BLaER1 treated with 17β-estradiol and CSF1 and Interleukin-3, amounts not matched to agents 10 nM and 100 nM (cell line): Measurements from ENCODE around the gene FARSB.

Source experiments
- H3K27ac ChIP-seq, 11 experiments: shearing (Covaris generic); formaldehyde crosslinking; 2 replicates each; pipeline ENCODE4 v1.8.1; 2022
- H3K27me3 ChIP-seq, 11 experiments: shearing (Covaris generic); formaldehyde crosslinking; 2 replicates each; pipeline ENCODE4 v1.8.1; 2022
- H3K36me3 ChIP-seq, 11 experiments: shearing (Covaris generic); formaldehyde crosslinking; 2 replicates each; pipeline ENCODE4 v1.8.1; 2022
- H3K4me1 ChIP-seq, 10 experiments: shearing (Covaris generic); formaldehyde crosslinking; 2 replicates each; pipeline ENCODE4 v1.8.1; 2022
- H3K4me2 ChIP-seq, 11 experiments: shearing (Covaris generic); formaldehyde crosslinking; 2 replicates each; pipeline ENCODE4 v1.8.1; 2022
- H3K4me3 ChIP-seq, 10 experiments: shearing (Covaris generic); formaldehyde crosslinking; 2 replicates each; pipeline ENCODE4 v1.8.1; 2022
- H3K9ac ChIP-seq, 11 experiments: shearing (Covaris generic); formaldehyde crosslinking; 2 replicates each; pipeline ENCODE4 v1.8.1; 2022
- H3K9me3 ChIP-seq, 11 experiments: shearing (Covaris generic); formaldehyde crosslinking; replicated peaks in 1 of 11; 2 replicates each; pipeline ENCODE4 v1.8.1; 2022
- H4K20me1 ChIP-seq, 11 experiments: shearing (Covaris generic); formaldehyde crosslinking; 2 replicates each; pipeline ENCODE4 v1.8.1; 2022
- Cebpa-rat ChIP-seq, 11 experiments: shearing (Covaris generic); IDR thresholded peaks; 2 replicates each; pipeline ENCODE4 v1.8.1; 2022

Gene FARSB

DNA sequence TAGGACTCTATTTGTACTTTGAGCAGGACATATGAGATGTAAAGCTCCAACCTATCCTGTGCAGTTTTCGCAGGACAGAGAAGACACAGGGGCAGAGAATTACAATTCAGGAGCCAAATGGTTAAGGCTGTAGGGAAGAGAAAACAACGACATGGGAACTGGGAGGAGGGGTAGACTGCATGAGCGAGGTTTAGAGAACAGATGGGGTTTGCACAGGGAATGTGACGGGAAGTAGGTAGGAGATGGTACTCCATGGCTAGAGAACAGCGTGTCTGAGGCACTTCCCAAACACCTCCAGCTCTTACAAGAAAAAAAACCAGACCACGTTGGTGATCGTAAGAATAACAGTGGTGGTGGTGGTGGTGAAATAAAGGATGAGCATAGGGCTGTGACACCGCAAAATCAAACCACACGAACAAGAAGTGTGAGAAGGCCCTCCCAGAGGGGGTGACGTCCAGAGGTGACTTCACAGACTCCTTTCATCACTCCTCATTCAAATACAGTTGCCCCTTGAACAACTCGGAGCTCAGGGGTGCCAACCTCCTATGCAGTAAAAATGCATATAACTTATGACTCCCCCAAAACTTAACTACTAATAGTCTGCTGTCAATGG, 92.7 kb downstream of the FARSB start:
- no peaks in the 10 kb centered on the region for H3K9me3 ChIP-seq
- peaks cover 5 to 35% (median 23%) of the 10 kb centered on the region in 11 experiments; a peak in 20 of 22 replicates for H3K36me3 ChIP-seq
- peaks cover 0 to 8% (median 0%) of the 10 kb centered on the region in 10 experiments; a peak in 2 of 20 replicates for H3K4me1 ChIP-seq
- no peak overlapping the region for H3K27ac ChIP-seq
- TF ChIP-seq Cebpa-rat (IDR thresholded peaks at IDR 0.05), result no peak
- H3K27me3 ChIP-seq, result no peaks in the 10 kb centered on the region
- no peak overlapping the region for H3K9ac ChIP-seq
- H4K20me1 ChIP-seq, result peaks cover 0 to 4% (median 0%) of the 10 kb centered on the region in 11 experiments; a peak in 1 of 22 replicates
- H3K4me3 ChIP-seq, result no peak overlapping the region
- no peak overlapping the region for H3K4me2 ChIP-seq

GRCh38 chr2:222561817-222562645, 93.9 kb downstream of the FARSB start:
- Histone ChIP-seq H3K27me3 (no peaks in the 10 kb centered on the region), H3K9me3 (no peaks in the 10 kb centered on the region), H3K36me3 (peaks cover 1 to 23% (median 13%) of the 10 kb centered on the region in 11 experiments; a peak in 18 of 22 replicates), H3K4me2 (no peak overlapping the region), H3K4me3 (no peak overlapping the region), H4K20me1 (peaks cover 0 to 4% (median 0%) of the 10 kb centered on the region in 11 experiments; a peak in 1 of 22 replicates), H3K27ac (no peak overlapping the region), H3K4me1 (peaks cover 0 to 8% (median 0%) of the 10 kb centered on the region in 10 experiments; a peak in 2 of 20 replicates), H3K9ac (no peak overlapping the region)
- no peak for TF ChIP-seq Cebpa-rat (IDR thresholded peaks at IDR 0.05)

DNA sequence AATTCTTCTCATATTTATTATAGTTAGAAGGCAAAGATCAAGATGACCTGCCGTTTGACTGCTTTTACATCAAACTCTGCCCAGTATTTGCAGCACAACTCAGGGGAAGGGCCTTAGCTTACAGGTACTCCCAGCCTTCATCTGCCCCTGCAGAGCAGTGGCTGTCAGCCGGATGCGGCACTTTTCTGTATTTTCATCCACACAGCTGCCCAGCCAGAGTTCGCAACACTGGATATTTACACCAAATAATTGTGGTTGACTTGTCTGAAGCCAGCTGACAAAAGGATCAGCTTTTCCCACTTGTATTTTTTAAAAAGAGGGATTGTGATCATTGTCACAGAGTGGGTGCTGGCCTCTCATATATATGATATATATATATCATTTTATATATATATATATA, 94.7 kb downstream of the FARSB start:
- TF ChIP-seq Cebpa-rat (IDR thresholded peaks at IDR 0.05), result no peak
- H3K4me2 ChIP-seq, result 0 out of 22 replicates have a peak overlapping the region, but pooled peaks of 1 of the 11 experiments have one; percentile 8

DNA sequence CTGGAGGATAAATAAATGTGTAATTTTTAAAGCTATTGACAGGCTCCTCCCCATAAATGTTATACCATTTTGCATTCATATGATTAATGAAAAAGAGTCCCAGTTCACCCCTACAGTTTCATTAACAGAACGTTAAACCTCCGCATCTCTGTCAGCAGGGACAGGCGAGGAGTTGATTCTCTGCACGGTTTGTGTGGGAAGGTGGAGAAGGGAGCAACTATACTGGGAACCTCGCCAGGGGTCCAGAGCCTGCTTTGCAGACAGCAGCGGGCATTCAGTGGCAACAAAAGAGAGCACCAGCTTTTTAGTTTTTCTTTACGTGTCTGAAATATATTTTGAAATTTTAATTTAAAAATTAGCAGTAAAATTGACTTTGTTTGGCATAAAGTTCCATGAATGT, 101.4 kb downstream of the FARSB start:
- no peak overlapping the region for H3K27ac ChIP-seq
- no peak for TF ChIP-seq Cebpa-rat (IDR thresholded peaks at IDR 0.05)
- no peak overlapping the region for H3K4me3 ChIP-seq
- no peaks in the 10 kb centered on the region for H3K27me3 ChIP-seq
- no peak overlapping the region for H3K9ac ChIP-seq
- no peaks in the 10 kb centered on the region for H3K4me1 ChIP-seq
- no peaks in the 10 kb centered on the region for H3K9me3 ChIP-seq
- no peak overlapping the region for H3K4me2 ChIP-seq
- H4K20me1 ChIP-seq, result no peaks in the 10 kb centered on the region
- no peaks in the 10 kb centered on the region for H3K36me3 ChIP-seq

More for the DNA sequence above, 94.7 kb downstream of the FARSB start:
- Histone ChIP-seq H3K9me3 (no peaks in the 10 kb centered on the region), H3K27ac (peak overlapping the region in 1 of 11 experiments; percentile 50; a peak in 2 of 22 replicates), H3K9ac (no peak overlapping the region), H3K36me3 (peaks cover 0 to 14% (median 4%) of the 10 kb centered on the region in 11 experiments; a peak in 9 of 22 replicates), H3K4me1 (peaks cover 0 to 8% (median 0%) of the 10 kb centered on the region in 10 experiments; a peak in 2 of 20 replicates), H3K4me3 (no peak overlapping the region), H4K20me1 (peaks cover 0 to 4% (median 0%) of the 10 kb centered on the region in 11 experiments; a peak in 1 of 22 replicates), H3K27me3 (no peaks in the 10 kb centered on the region)

GRCh38 chr2:222548992-222549391, 106.9 kb downstream of the FARSB start:
- no peaks in the 10 kb centered on the region for H4K20me1 ChIP-seq
- no peaks in the 10 kb centered on the region for H3K36me3 ChIP-seq
- no peak overlapping the region for H3K4me2 ChIP-seq
- no peak for TF ChIP-seq Cebpa-rat (IDR thresholded peaks at IDR 0.05)
- no peaks in the 10 kb centered on the region for H3K4me1 ChIP-seq
- H3K4me3 ChIP-seq, result no peak overlapping the region
- no peaks in the 10 kb centered on the region for H3K9me3 ChIP-seq
- H3K27me3 ChIP-seq, result no peaks in the 10 kb centered on the region
- no peak overlapping the region for H3K27ac ChIP-seq
- H3K9ac ChIP-seq, result no peak overlapping the region

DNA sequence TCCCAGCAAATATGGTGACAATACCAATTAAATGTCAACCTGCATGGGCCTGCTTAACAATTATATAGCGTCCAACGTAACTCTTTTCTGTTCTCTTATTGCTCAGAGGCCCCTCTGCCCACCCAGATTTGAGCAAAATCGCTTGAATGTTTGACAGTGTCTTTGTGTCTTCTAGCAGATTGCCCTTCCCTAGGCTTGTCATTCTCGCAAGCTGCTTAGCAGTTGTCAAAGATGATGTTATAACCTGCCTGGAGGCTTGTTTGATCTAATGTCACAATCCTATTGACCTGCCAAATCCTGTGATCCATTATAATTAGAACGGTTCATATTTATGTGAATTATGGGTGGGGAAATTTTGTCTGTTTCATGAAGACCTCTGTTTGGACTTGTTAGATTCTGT, 108.8 kb downstream of the FARSB start:
- Histone ChIP-seq H3K4me2 (no peak overlapping the region), H3K9ac (no peak overlapping the region), H3K27ac (no peak overlapping the region), H3K9me3 (no peaks in the 10 kb centered on the region), H3K4me3 (no peak overlapping the region), H3K36me3 (no peaks in the 10 kb centered on the region), H3K27me3 (no peaks in the 10 kb centered on the region), H3K4me1 (no peaks in the 10 kb centered on the region), H4K20me1 (no peaks in the 10 kb centered on the region)
- TF ChIP-seq Cebpa-rat (IDR thresholded peaks at IDR 0.05), result no peak

GRCh38 chr2:222545823-222546795, 109.8 kb downstream of the FARSB start:
- Histone ChIP-seq H3K4me2 (no peak overlapping the region), H4K20me1 (no peaks in the 10 kb centered on the region), H3K4me3 (no peak overlapping the region), H3K4me1 (no peaks in the 10 kb centered on the region), H3K9me3 (no peaks in the 10 kb centered on the region), H3K27me3 (no peaks in the 10 kb centered on the region), H3K36me3 (no peaks in the 10 kb centered on the region), H3K9ac (no peak overlapping the region), H3K27ac (no peak overlapping the region)
- no peak for TF ChIP-seq Cebpa-rat (IDR thresholded peaks at IDR 0.05)

- Histone ChIP-seq H3K36me3 (no peaks in the 10 kb centered on the region), H3K27ac (no peak overlapping the region), H3K27me3 (no peaks in the 10 kb centered on the region), H3K9ac (no peak overlapping the region), H3K4me2 (no peak overlapping the region), H4K20me1 (no peaks in the 10 kb centered on the region), H3K4me1 (no peaks in the 10 kb centered on the region), H3K9me3 (0 out of 22 replicates have a peak, but pooled peaks cover 0 to 3% (median 0%) of the 10 kb centered on the region in 11 experiments), H3K4me3 (no peak overlapping the region)
- no peak for TF ChIP-seq Cebpa-rat (IDR thresholded peaks at IDR 0.05)
Measured at GRCh38 chr2:222544661-222545060, 111.2 kb downstream of the FARSB start.
